CD4-positive, alpha-beta memory T cell (primary cell): Measurements from ENCODE around the gene DUSP8. TPM values are rescaled to one million over a fixed set of nuclear protein-coding genes. Genes with fewer than 3 reads are reported as not detected.
"Not testable (repeated sequence)": the region's sequence is repeated elsewhere in the genome, so short reads cannot be mapped to it uniquely, and the experiment has no call there.

Experiments used
- CTCF ChIA-PET: fragments of 350-600 bp; sonication (Branson Sonifier 250); formaldehyde crosslinking; loops from one replicate; lab custom pipeline; 2021; ENCODE audit warnings: inconsistent platforms; ENCODE audit not compliant: partially characterized antibody; lab: Charles Lee
- POLR2A ChIA-PET: fragments of 350-600 bp; sonication (Branson Sonifier 250); formaldehyde crosslinking; loops from one replicate; lab custom pipeline; 2021; ENCODE audit not compliant: partially characterized antibody; lab: Charles Lee
- DNase-seq, 5 donors: peaks; one replicate each; pipeline versions ENCODE4 v3.0.0 to v3.0.0-alpha.2; 2020 to 2022; ENCODE audit warnings: mixed read lengths in 1 of 5
- H3K27ac ChIP-seq: one replicate; pipeline ENCODE4 v1.7.0; 2013; ENCODE audit warnings: low read depth, low read length
- H3K27me3 ChIP-seq: 2 replicates; pipeline ENCODE4 v1.7.0; 2013; ENCODE audit warnings: mild to moderate bottlenecking, low read length, moderate library complexity; ENCODE audit not compliant: insufficient read depth
- H3K36me3 ChIP-seq: 2 replicates; pipeline ENCODE4 v1.7.0; 2013; ENCODE audit warnings: mild to moderate bottlenecking, low read length, moderate library complexity; ENCODE audit not compliant: insufficient read depth
- H3K4me1 ChIP-seq: 2 replicates; pipeline ENCODE4 v1.7.0; 2013; ENCODE audit warnings: mild to moderate bottlenecking, low read length, moderate library complexity; ENCODE audit not compliant: insufficient read depth
- H3K4me3 ChIP-seq, 2 donors: one replicate each; pipeline ENCODE4 v1.7.0; 2013; ENCODE audit warnings: low read length in 2 of 2, mild to moderate bottlenecking in 1 of 2
- H3K9me3 ChIP-seq, 2 donors: one replicate each; pipeline ENCODE4 v1.7.0; 2013; ENCODE audit warnings: low read length in 2 of 2, control low read depth in 1 of 2; ENCODE audit not compliant: control insufficient read depth in 1 of 2
- H3K27ac Mint-ChIP-seq, 7 donors: one replicate each; pipeline ENCODE4 v1.8.0; 2020 to 2021; ENCODE audit warnings: mixed read lengths in 7 of 7, mild to moderate bottlenecking in 6 of 7, inconsistent platforms in 3 of 7, moderate library complexity in 3 of 7
- H3K27me3 Mint-ChIP-seq, 2 donors: one replicate each; pipeline ENCODE4 v1.8.0; 2020 to 2021; ENCODE audit warnings: mixed read lengths in 2 of 2
- H3K36me3 Mint-ChIP-seq, 2 donors: one replicate each; pipeline ENCODE4 v1.8.0; 2020 to 2021; ENCODE audit warnings: mixed read lengths in 2 of 2, inconsistent platforms in 1 of 2, mild to moderate bottlenecking in 1 of 2
- H3K4me1 Mint-ChIP-seq, 4 donors: one replicate each; pipeline ENCODE4 v1.8.0; 2020 to 2021; ENCODE audit warnings: mixed read lengths in 4 of 4, mild to moderate bottlenecking in 1 of 4
- H3K4me3 Mint-ChIP-seq, 8 donors: one replicate each; pipeline ENCODE4 v1.8.0; 2020 to 2021; ENCODE audit warnings: mixed read lengths in 8 of 8, mild to moderate bottlenecking in 7 of 8, moderate library complexity in 6 of 8, inconsistent platforms in 3 of 8
- H3K9me3 Mint-ChIP-seq, 8 donors: one replicate each; pipeline ENCODE4 v1.8.0; 2020 to 2021; ENCODE audit warnings: mixed read lengths in 8 of 8, mild to moderate bottlenecking in 5 of 8, inconsistent platforms in 3 of 8, moderate library complexity in 1 of 8
- intact Hi-C: fragments of 100-400 bp; cut with micrococcal nuclease; formaldehyde crosslinking; loops from one replicate; pipeline ENCODE4 v1.15.1; 2023
- polyA plus RNA-seq, 2 donors: library from polyadenylated mRNA; unstranded; fragments of 300-500 nt; fragmentation: Illumina TruSeq; gene quantifications; one replicate each; pipeline ENCODE4 v1.2.3, GENCODE V29; 2021
- total RNA-seq, 2 experiments: library from RNA; stranded (reverse); gene quantifications; one replicate each; pipeline ENCODE4 v1.2.3, GENCODE V29; 2021

The DUSP8 gene
- total and polyA plus RNA-seq, 4 experiments from 2014 or later = 1.5 to 5.8 (median 5.8) TPM; not detected in 1

- peak overlapping the region in 6 of 8 donors; percentile 13 to 59 (median 30) for H3K4me3 Mint-ChIP-seq
- Histone ChIP-seq H3K27ac (no peak overlapping the region), H3K4me1 (peaks cover 30% of the 10 kb centered on the region), H3K9me3 (no peaks in the 10 kb centered on the region), H3K4me3 (no peak overlapping the region), H3K27me3 (no peaks in the 10 kb centered on the region), H3K36me3 (no peaks in the 10 kb centered on the region)
- peaks cover 0 to 6% (median 0%) of the 10 kb centered on the region in 8 donors for H3K9me3 Mint-ChIP-seq
- H3K4me1 Mint-ChIP-seq = peaks cover 19 to 35% (median 28%) of the 10 kb centered on the region in 4 donors
- ChIA-PET CTCF (interaction anchor here (1.2 to 4.3 kb wide), 4 partner anchors 8 to 39 kb away, joined by 3 to 49 read pairs (median 12); no protein-coding TSS in a partner anchor), POLR2A (interaction anchor here (1.0 to 4.9 kb wide), 2 partner anchors 16 to 17 kb away, joined by 3 to 72 read pairs; partner anchors contain the start of gene DUSP8)
- H3K27ac Mint-ChIP-seq = peak overlapping the region in 5 of 7 donors; percentile 22 to 88 (median 74)
- no peak for DNase-seq
- H3K27me3 Mint-ChIP-seq = peaks cover 1 to 2% of the 10 kb centered on the region in 2 donors
- H3K36me3 Mint-ChIP-seq = no peaks in the 10 kb centered on the region
- intact Hi-C loops = loop anchor here (1.0 kb wide), 2 partner anchors 16 kb away; no protein-coding TSS in a partner anchor
Measured at GRCh38 chr11:1589996-1590395, 17.9 kb upstream of the DUSP8 start.

DNA sequence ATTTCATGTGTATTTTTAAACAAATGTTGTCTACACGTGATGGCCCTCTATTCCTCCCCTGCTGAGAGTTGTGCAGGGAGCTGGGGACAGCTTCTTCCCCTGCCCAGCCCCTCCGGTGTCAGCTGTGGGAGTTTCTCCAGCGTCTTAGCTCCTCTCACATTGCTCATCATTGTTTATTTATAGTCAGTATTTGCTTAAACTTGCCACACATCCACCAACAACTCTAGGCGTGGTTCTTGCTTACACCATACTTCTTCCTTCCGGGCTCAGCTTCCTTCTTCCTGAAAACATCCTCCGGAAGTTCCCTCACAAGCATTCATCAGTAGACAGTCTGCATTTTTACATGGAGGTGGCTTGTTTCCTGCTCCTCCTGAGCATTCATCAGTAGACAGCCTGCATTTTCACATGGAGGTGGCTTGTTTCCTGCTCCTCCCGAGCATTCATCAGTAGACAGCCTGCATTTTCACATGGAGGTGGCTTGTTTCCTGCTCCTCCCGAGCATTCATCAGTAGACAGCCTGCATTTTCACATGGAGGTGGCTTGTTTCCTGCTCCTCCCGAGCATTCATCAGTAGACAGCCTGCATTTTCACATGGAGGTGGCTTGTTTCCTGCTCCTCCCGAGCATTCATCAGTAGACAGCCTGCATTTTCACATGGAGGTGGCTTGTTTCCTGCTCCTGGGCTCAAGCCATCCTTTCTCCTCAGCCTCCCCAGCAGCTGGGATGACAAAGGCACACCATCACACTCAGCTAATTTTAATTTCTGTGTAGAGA lies 17.3 kb upstream of the DUSP8 start:
- peak overlapping the region; percentile 69 to 85 (median 79) for H3K4me3 Mint-ChIP-seq
- peak overlapping the region in 1 of 2 donors; percentile 22 for H3K4me3 ChIP-seq
- not testable (repeated sequence) for H3K36me3 ChIP-seq, H3K9me3 Mint-ChIP-seq, H3K27me3 ChIP-seq, H3K36me3 Mint-ChIP-seq, H3K27me3 Mint-ChIP-seq, H3K9me3 ChIP-seq
- intact Hi-C loops = loop anchor here (1.0 kb wide), 2 partner anchors 15 to 17 kb away; no protein-coding TSS in a partner anchor
- peaks cover 33% of the 10 kb centered on the region for H3K4me1 ChIP-seq
- H3K27ac ChIP-seq = peak overlapping the region; percentile 39
- ChIA-PET POLR2A (interaction anchor here (0.5 to 4.9 kb wide), 9 partner anchors 9 to 1425 kb away, joined by 3 to 72 read pairs (median 4); partner anchors contain the start of genes DUSP8 and KRTAP5-2), CTCF (interaction anchor here (1.1 to 4.3 kb wide), 5 partner anchors 7 to 64 kb away, joined by 4 to 49 read pairs (median 5); no protein-coding TSS in a partner anchor)
- peak overlapping the region; percentile 81 to 97 (median 93) for H3K27ac Mint-ChIP-seq
- peak; percentile 47 to 71 (median 65) for DNase-seq
- peaks cover 20 to 36% (median 28%) of the 10 kb centered on the region in 4 donors for H3K4me1 Mint-ChIP-seq

DNA sequence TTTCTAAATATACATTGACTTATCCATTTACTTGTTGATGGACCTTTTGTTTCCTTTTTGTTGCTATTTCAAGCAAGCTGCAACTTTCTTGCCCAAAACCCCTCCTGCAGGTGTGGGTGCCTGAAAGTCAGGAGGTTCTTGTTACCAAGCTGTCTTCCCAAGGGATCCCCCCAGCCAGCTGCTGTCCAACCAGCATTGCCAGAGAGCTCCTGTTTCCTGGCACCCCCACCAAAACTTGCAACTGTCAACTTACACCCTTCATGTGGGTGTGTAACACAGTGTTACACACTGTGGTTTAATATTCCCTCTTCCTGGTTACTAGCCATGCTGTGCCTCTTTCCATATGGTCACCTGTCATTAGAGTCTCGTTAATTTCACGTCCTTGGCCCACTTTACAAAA lies 14.6 kb upstream of the DUSP8 start:
- intact Hi-C loops = no loop called here
- H3K27me3 ChIP-seq = no peaks in the 10 kb centered on the region
- H3K27ac ChIP-seq = no peak overlapping the region
- no peak for DNase-seq
- Mint-ChIP-seq H3K4me1 (peaks cover 25 to 46% (median 33%) of the 10 kb centered on the region in 4 donors), H3K9me3 (peaks cover 0 to 6% (median 0%) of the 10 kb centered on the region in 8 donors), H3K27ac (peak overlapping the region in 5 of 7 donors; percentile 26 to 86 (median 47)), H3K36me3 (no peaks in the 10 kb centered on the region), H3K27me3 (no peaks in the 10 kb centered on the region), H3K4me3 (peak overlapping the region in 2 of 8 donors; percentile 18 to 38)
- H3K4me3 ChIP-seq = no peak overlapping the region
- POLR2A ChIA-PET = no interaction called here
- H3K9me3 ChIP-seq = no peaks in the 10 kb centered on the region
- CTCF ChIA-PET = interaction anchor here (0.9 to 1.2 kb wide), 2 partner anchors 8 to 12 kb away, joined by 3 read pairs; no protein-coding TSS in a partner anchor
- peaks cover 38% of the 10 kb centered on the region for H3K4me1 ChIP-seq
- no peaks in the 10 kb centered on the region for H3K36me3 ChIP-seq

- H3K36me3 ChIP-seq, H3K9me3 ChIP-seq, DNase-seq, H3K4me3 ChIP-seq, H3K27me3 ChIP-seq, H3K9me3 Mint-ChIP-seq, H3K27ac ChIP-seq, H3K27me3 Mint-ChIP-seq, H3K36me3 Mint-ChIP-seq, intact Hi-C loops: not testable (repeated sequence)
- H3K4me1 Mint-ChIP-seq = peaks cover 20 to 41% (median 28%) of the 10 kb centered on the region in 4 donors
- peak within 1 kb of the TSS in 3 of 8 donors; percentile 9 to 30 (median 29) for H3K4me3 Mint-ChIP-seq
- H3K4me1 ChIP-seq = peaks cover 34% of the 10 kb centered on the region
- ChIA-PET POLR2A (interaction anchor here (1.1 kb wide), 1 partner anchor 10 kb away, joined by 3 read pairs; no protein-coding TSS in a partner anchor), CTCF (interaction anchor here (0.6 to 4.2 kb wide), 3 partner anchors 11 to 25 kb away, joined by 3 to 15 read pairs (median 3); no protein-coding TSS in a partner anchor)
- H3K27ac Mint-ChIP-seq = peak within 1 kb of the TSS in 4 of 7 donors; percentile 29 to 72 (median 50)
Measured at GRCh38 chr11:1584661-1585370, 12.7 kb upstream of the DUSP8 start, which contains the start of gene KRTAP5-1. KRTAP5-1 (minus strand) TSS chr11:1585283; CDS start chr11:1585249, 34 bp downstream.

GRCh38 chr11:1582909-1583308 lies 10.8 kb upstream of the DUSP8 start:
- H3K9me3 Mint-ChIP-seq, H3K27me3 ChIP-seq, H3K27ac ChIP-seq, H3K36me3 Mint-ChIP-seq, DNase-seq, H3K4me3 ChIP-seq, H3K9me3 ChIP-seq, H3K27me3 Mint-ChIP-seq, intact Hi-C loops, H3K4me3 Mint-ChIP-seq, H3K36me3 ChIP-seq: not testable (repeated sequence)
- ChIA-PET POLR2A (interaction anchor here (1.6 kb wide), 1 partner anchor 9 kb away, joined by 7 read pairs; no protein-coding TSS in a partner anchor), CTCF (interaction anchor here (1.1 to 4.2 kb wide), 2 partner anchors 7 to 9 kb away, joined by 4 to 15 read pairs; no protein-coding TSS in a partner anchor)
- Mint-ChIP-seq H3K4me1 (peaks cover 8 to 24% (median 15%) of the 10 kb centered on the region in 4 donors), H3K27ac (peak overlapping the region in 1 of 7 donors; percentile 7)
- peaks cover 15% of the 10 kb centered on the region for H3K4me1 ChIP-seq

GRCh38 chr11:1581976-1582375 lies 9.9 kb upstream of the DUSP8 start:
- H3K27me3 ChIP-seq = no peaks in the 10 kb centered on the region
- H3K27ac ChIP-seq = no peak overlapping the region
- no peak overlapping the region for H3K4me3 ChIP-seq
- DNase-seq = no peak
- Mint-ChIP-seq H3K36me3 (peaks cover 0 to 9% of the 10 kb centered on the region in 2 donors), H3K27ac (no peak overlapping the region), H3K4me3 (no peak overlapping the region), H3K4me1 (peaks cover 8 to 19% (median 14%) of the 10 kb centered on the region in 4 donors), H3K9me3 (peaks cover 0 to 8% (median 4%) of the 10 kb centered on the region in 8 donors), H3K27me3 (no peaks in the 10 kb centered on the region)
- peaks cover 13% of the 10 kb centered on the region for H3K4me1 ChIP-seq
- H3K9me3 ChIP-seq = no peaks in the 10 kb centered on the region
- POLR2A ChIA-PET = interaction anchor here (1.6 kb wide), 1 partner anchor 8 kb away, joined by 7 read pairs; no protein-coding TSS in a partner anchor
- CTCF ChIA-PET = interaction anchor here (0.9 to 4.2 kb wide), 4 partner anchors 8 to 27 kb away, joined by 3 to 15 read pairs (median 6); no protein-coding TSS in a partner anchor
- no peaks in the 10 kb centered on the region for H3K36me3 ChIP-seq
- intact Hi-C loops = no loop called here
